Fibroblast of the aortic adventitia (primary cell): ENCODE results near the gene ELN. TPM values are rescaled to one million over a fixed set of nuclear protein-coding genes. Genes with fewer than 3 reads are reported as not detected.

Experiments used
- DNase-seq: peaks from one replicate; pipeline ENCODE4 v3.0.0-alpha.2; 2010; ENCODE audit warnings: low read depth
- H3K4me3 ChIP-seq: 2 replicates; pipeline ENCODE4 v1.5.1; 2011; ENCODE audit warnings: low read depth, mild to moderate bottlenecking, control low read depth, low read length, moderate library complexity
- CTCF ChIP-seq: IDR thresholded peaks from 2 replicates; pipeline ENCODE4 v1.5.1; 2011; ENCODE audit warnings: mild to moderate bottlenecking, low read length, control low read depth, inconsistent platforms; ENCODE audit not compliant: insufficient read depth
- total RNA-seq: library from RNA; depleted of rRNA; stranded (reverse); fragments of >200 nt; gene quantifications from 2 replicates; pipeline ENCODE4 v1.2.3, GENCODE V29; 2012; ENCODE audit warnings: low replicate concordance

The ELN gene
- total RNA-seq, 1 donor, result 101 TPM

GRCh38 chr7:73984481-73985205, 43.3 kb upstream of the ELN start:
- no peak for DNase-seq
- TF ChIP-seq CTCF, result no peak

GRCh38 chr7:73985737-73986141, 42.2 kb upstream of the ELN start:
- DNase-seq, result no peak

More at GRCh38 chr7:73984481-73985205, 43.3 kb upstream of the ELN start:
- H3K4me3 ChIP-seq, result no peak overlapping the region

GRCh38 chr7:73986158-73986631, 41.8 kb upstream of the ELN start:
- peak; percentile 50 for DNase-seq
- H3K4me3 ChIP-seq, result no peak overlapping the region
- TF ChIP-seq CTCF, result no peak

More at GRCh38 chr7:73985737-73986141, 42.2 kb upstream of the ELN start:
- no peak overlapping the region for H3K4me3 ChIP-seq
- no peak for TF ChIP-seq CTCF

GRCh38 chr7:73987298-73987697, 40.7 kb upstream of the ELN start:
- DNase-seq, result no peak
- TF ChIP-seq CTCF, result no peak
- H3K4me3 ChIP-seq, result no peak overlapping the region

- DNase-seq, result no peak
- no peak overlapping the region for H3K4me3 ChIP-seq
- no peak for TF ChIP-seq CTCF
These were observed 39.8 kb upstream of the ELN start for GRCh38 chr7:73988197-73988596.

GRCh38 chr7:73991522-73992100, 36.4 kb upstream of the ELN start:
- DNase-seq, result peak; percentile 34
- H3K4me3 ChIP-seq, result no peak overlapping the region
- TF ChIP-seq CTCF, result no peak
